Testis (tissue), 2 donors: ENCODE data around the gene PPM1H.

ENCODE experiments used
- CTCF ChIP-seq, 3 experiments: fragments of 450-650 bp in 2 of 3; fragments of 200-600 bp in 1 of 3; sonication (generic) in 1 of 3; IDR thresholded peaks; one replicate each; pipeline ENCODE4 v1.5.1; 2016 to 2019; ENCODE audit warnings: antibody characterized with exemption in 3 of 3, mild to moderate bottlenecking in 2 of 3, moderate library complexity in 1 of 3
- POLR2A ChIP-seq: fragments of 450-650 bp; IDR thresholded peaks from one replicate; pipeline ENCODE4 v1.6.1; 2017; ENCODE audit warnings: antibody characterized with exemption, mild to moderate bottlenecking, moderate library complexity

DNA sequence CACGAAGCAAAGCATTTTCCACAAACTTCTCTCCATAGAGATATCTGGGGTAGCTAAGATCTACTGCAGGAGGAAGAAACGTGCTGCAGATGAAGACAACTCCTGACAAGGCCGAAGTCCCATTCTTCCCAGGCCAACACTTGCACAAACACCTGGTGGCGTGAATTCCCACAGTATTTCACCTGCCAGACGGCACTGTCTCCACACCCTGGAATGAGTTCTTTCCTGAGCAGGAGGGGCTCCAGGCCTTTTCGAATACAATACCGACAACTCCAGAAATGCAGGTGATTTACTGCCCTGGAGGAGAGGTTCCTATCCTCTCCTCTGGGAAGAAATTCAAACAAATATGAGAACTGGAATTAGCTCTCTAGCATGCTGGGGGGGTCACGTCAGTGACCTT lies 288.4 kb downstream of the PPM1H start:
- TF ChIP-seq CTCF (IDR thresholded peaks at IDR 0.05) (no peak), POLR2A (no peak)
